ENCODE data around the gene TFF3. TPM values are rescaled to one million over a fixed set of nuclear protein-coding genes. Genes with fewer than 3 reads are reported as not detected.

TFF3 gene
- total and polyA plus RNA-seq, 7 donors: 0.92 to 3.3 (median 2.1) TPM

DNA sequence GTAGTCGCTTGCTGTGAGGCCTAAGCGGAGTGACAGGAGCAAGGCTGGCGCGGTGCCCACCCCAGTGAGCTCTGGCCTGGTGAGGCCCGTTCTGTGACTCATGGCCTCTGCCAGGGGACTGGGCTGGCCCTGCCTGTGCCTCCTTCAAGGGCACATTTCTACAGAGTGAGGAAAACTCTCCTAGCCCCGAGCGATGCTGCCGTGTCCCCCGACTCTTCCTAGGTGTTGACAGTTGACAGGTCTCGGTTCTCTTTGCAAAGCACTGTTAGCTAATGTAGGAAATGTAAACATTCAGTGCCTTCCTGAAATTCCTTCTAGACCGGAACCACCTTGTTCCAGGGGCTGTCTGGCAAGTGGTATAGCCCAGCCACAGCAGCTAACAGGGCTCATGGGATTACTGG lies 52.4 kb downstream of the TFF3 start:
- WGBS, 3 donors: 48 to 61% (median 49%) methylated on average over 11 of the region's 11 CpGs
- Histone ChIP-seq H3K36me3 (ENCODE audit: insufficient read depth in 1 of 2, low read depth in 1 of 2) (no peaks in the 10 kb centered on the region), H3K4me3 (no peak overlapping the region), H3K9me3 (no peaks in the 10 kb centered on the region), H3K27ac (peak overlapping the region; percentile 69), H3K4me1 (peaks cover 20% of the 10 kb centered on the region), H3K27me3 (ENCODE audit: insufficient read depth in 3 of 3, low read length in 2 of 3) (no peaks in the 10 kb centered on the region)
- DNase-seq (peak; percentile 83 to 88), ATAC-seq (peak; percentile 78 to 83 (median 80))
- intact Hi-C loops (cut with DNase I): no loop called here
- TF ChIP-seq, protein P1, sequence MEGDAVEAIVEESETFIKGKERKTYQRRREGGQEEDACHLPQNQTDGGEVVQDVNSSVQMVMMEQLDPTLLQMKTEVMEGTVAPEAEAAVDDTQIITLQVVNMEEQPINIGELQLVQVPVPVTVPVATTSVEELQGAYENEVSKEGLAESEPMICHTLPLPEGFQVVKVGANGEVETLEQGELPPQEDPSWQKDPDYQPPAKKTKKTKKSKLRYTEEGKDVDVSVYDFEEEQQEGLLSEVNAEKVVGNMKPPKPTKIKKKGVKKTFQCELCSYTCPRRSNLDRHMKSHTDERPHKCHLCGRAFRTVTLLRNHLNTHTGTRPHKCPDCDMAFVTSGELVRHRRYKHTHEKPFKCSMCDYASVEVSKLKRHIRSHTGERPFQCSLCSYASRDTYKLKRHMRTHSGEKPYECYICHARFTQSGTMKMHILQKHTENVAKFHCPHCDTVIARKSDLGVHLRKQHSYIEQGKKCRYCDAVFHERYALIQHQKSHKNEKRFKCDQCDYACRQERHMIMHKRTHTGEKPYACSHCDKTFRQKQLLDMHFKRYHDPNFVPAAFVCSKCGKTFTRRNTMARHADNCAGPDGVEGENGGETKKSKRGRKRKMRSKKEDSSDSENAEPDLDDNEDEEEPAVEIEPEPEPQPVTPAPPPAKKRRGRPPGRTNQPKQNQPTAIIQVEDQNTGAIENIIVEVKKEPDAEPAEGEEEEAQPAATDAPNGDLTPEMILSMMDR (IDR thresholded peaks at IDR 0.05): no peak

- Histone ChIP-seq H3K36me3 (ENCODE audit: insufficient read depth in 1 of 2, low read depth in 1 of 2) (no peaks in the 10 kb centered on the region), H3K9me3 (no peaks in the 10 kb centered on the region), H3K4me1 (peaks cover 20% of the 10 kb centered on the region), H3K27me3 (ENCODE audit: insufficient read depth in 3 of 3, low read length in 2 of 3) (no peaks in the 10 kb centered on the region), H3K27ac (no peak overlapping the region), H3K4me3 (no peak overlapping the region)
- DNase-seq: no peak
- ATAC-seq: no peak
- intact Hi-C loops (cut with DNase I): no loop called here
- TF ChIP-seq, protein P1 (IDR thresholded peaks at IDR 0.05): no peak
- 89 to 94% (median 92%) methylated on average over 7 of the region's 7 CpGs for whole genome bisulfite sequencing, 3 donors
These were observed 53.4 kb downstream of the TFF3 start for GRCh38 chr21:42261829-42262200.

Other genes with a start within 250 kb of the TFF3 start
- not detected for gene UMODL1, start 244.1 kb downstream of the TFF3 start, total RNA-seq
- gene UMODL1, start 244.1 kb downstream of the TFF3 start, polyA plus RNA-seq: not detected
- gene ABCG1, start 96.3 kb downstream of the TFF3 start, total RNA-seq: 10 to 100 TPM in 2 of 4 donors, 1 to 10 TPM in 2; 4.4 to 35.8 (median 16.6) TPM
- gene ABCG1, start 96.3 kb downstream of the TFF3 start, polyA plus RNA-seq: 1 to 10 TPM; 2.9 to 3.5 (median 3.5) TPM
- gene TFF2, start 35.6 kb upstream of the TFF3 start, total RNA-seq: not detected
- gene TFF2, start 35.6 kb upstream of the TFF3 start, polyA plus RNA-seq: not detected
- not detected for gene TFF1, start 51.1 kb upstream of the TFF3 start, total RNA-seq
- under 1 TPM in 1 of 3 donors, not detected in 2; 0.16 TPM for gene TFF1, start 51.1 kb upstream of the TFF3 start, polyA plus RNA-seq
- gene TMPRSS3, start 80.6 kb upstream of the TFF3 start, total RNA-seq: under 1 TPM in 1 of 4 donors, not detected in 3; 0.25 TPM
- not detected for gene TMPRSS3, start 80.6 kb upstream of the TFF3 start, polyA plus RNA-seq
- gene UBASH3A, start 88.5 kb upstream of the TFF3 start, total RNA-seq: under 1 TPM in 1 of 4 donors, not detected in 3; 0.21 TPM
- gene UBASH3A, start 88.5 kb upstream of the TFF3 start, polyA plus RNA-seq: under 1 TPM in 1 of 3 donors, not detected in 2; 0.06 TPM
- gene RSPH1, start 180.8 kb upstream of the TFF3 start, total RNA-seq: under 1 TPM in 1 of 4 donors, not detected in 3; 0.29 TPM
- under 1 TPM in 1 of 3 donors, not detected in 2; 0.08 TPM for gene RSPH1, start 180.8 kb upstream of the TFF3 start, polyA plus RNA-seq
- gene SLC37A1, start 198.4 kb upstream of the TFF3 start, total RNA-seq: 10 to 100 TPM in 2 of 4 donors, 1 to 10 TPM in 2; 8.0 to 18.9 (median 9.4) TPM
- 1 to 10 TPM; 1.6 to 6.5 (median 3.8) TPM for gene SLC37A1, start 198.4 kb upstream of the TFF3 start, polyA plus RNA-seq